Activated CD8-positive, alpha-beta memory T cell treated with anti-CD3 and anti-CD28 coated beads, Interleukin-2, amount 50 U/mL, for 4 hours (primary cell): ENCODE measurements around the gene IRF2BPL.
A peak's percentile ranks its signal among the peaks of the same experiment; 100 is the strongest.

Source experiments
- DNase-seq: peaks from one replicate; pipeline ENCODE4 v3.0.0-alpha.2; 2020

IRF2BPL gene

GRCh38 chr14:76984787-76985375 lies 43.6 kb downstream of the IRF2BPL start:
- no peak for DNase-seq

GRCh38 chr14:76984297-76984696 lies 44.2 kb downstream of the IRF2BPL start:
- DNase-seq: no peak

- no peak for DNase-seq
These were observed 46.8 kb downstream of the IRF2BPL start for GRCh38 chr14:76981670-76982069.

GRCh38 chr14:76977793-76978720 lies 50.5 kb downstream of the IRF2BPL start:
- DNase-seq: peak; percentile 85

- DNase-seq: no peak
These were observed 52.1 kb downstream of the IRF2BPL start for GRCh38 chr14:76976240-76977005.

- DNase-seq: no peak
These were observed 52.7 kb downstream of the IRF2BPL start for GRCh38 chr14:76975812-76976211.

- no peak for DNase-seq
These were observed 53.5 kb downstream of the IRF2BPL start for GRCh38 chr14:76975051-76975450.
